HG03432 (cell line): ENCODE measurements around the gene SALL3.

Experiments
- ATAC-seq: cut with Tn5 transposase; IDR thresholded peaks from one replicate; pipeline ENCODE4 v1.9.1; 2021; ENCODE audit warnings: mild to moderate bottlenecking, moderate library complexity; ENCODE audit not compliant: unreplicated experiment

Gene SALL3

DNA sequence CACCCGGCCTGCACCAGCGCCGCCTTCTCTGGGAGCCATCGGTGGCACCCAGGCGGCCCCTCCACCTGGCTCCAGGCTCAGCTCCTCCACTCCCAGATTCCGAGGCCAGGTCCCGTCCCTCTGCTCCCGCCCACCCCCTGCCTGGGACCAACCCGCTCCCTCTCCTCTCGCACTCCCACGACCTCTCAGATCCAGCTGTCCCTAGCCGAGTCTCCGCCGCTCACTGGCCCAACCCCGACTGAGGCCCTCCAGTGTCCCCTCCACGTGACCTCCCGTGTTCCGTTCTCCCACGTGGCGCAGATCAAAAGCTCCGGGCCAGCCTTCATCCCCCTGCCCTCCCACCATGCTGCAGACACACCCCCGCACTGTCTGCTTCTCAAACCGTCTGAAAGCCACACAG lies 14.4 kb upstream of the SALL3 start:
- ATAC-seq, result no peak

GRCh38 chr18:78965917-78966792 lies 13.5 kb upstream of the SALL3 start:
- ATAC-seq, result no peak

- ATAC-seq, result no peak
Observed at GRCh38 chr18:78966793-78967106, 12.9 kb upstream of the SALL3 start.

DNA sequence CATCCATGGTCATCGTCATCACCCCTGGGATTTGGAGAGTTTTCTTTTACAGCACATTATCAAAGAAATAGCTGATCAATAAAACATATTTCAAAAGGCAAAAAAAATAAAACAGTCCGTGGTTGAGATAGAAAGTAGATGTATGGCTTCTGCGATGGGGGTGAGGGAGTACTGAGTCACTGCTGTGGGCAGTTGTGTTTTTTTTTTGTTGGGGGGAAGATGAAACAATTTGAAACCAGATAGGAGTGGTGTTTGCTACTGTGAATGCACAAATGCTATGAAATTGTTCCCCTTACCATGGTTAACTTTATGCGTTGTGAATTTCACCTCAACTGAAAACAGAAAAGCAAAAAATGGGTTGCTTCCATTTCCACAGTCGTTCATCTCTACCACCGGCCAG lies 11.9 kb upstream of the SALL3 start:
- no peak for ATAC-seq

DNA sequence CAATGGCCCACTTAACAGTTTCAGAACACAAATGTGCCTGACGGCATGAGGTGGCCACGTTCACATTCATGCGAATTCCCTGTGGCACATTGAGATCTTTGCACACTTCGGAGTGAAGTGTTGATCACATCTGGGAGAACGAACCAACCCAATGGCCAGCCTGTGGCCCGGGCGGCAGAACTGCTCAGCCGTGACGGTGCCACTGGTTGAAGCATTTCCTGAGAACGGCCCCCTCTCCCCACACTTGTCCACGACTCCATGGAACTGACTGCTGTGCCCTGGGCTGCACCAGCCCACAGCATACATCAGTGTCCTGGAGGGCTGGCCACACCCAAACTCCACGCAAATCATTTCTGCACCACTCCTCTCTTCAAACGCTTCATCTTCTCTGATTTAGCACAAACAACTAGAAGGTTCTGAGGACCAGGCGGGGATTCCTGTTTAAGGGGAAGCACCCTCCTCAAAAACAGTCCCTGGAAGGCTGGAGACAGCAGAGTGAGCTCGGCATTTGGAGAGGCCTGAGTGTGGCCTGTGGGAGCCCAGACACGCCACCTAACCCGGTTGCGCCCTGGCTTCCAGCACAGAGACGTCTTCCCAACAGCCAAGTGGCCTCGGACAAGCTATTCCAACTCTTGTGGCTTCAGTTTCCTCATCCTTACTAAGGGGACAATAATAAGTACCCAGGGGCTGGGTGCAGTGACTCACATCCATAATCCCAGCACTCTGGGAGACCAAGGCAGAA lies 9.9 kb upstream of the SALL3 start:
- no peak for ATAC-seq

DNA sequence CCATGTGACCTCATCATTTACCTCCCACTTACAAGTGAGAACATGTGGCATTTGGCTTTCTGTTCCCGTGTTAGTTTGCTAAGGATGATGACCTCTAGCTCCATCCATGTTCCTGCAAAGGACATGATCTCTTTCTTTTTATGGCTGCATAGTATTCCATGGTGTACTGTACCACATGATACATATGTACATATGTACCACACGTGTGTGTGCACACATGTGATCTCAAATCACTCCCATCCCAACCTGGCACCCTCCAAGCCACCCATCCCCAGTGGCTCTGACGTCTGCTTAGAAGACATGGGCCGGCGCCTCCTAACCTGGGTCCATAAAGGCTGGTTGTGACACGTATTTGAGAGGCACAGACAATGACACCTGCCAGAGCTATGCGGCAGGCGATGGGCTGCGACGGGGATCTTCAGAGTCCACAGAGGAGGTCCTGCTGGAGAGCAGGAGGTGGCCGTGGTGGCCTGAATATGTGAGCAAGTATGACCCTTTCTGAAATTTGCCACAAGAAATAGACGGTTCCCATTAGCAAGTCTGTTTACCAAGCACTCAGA lies 8.8 kb upstream of the SALL3 start:
- no peak for ATAC-seq

GRCh38 chr18:78971511-78972245 lies 7.9 kb upstream of the SALL3 start:
- ATAC-seq, result no peak

GRCh38 chr18:78972385-78972918 lies 7.2 kb upstream of the SALL3 start:
- ATAC-seq, result no peak

- ATAC-seq, result no peak
Observed at GRCh38 chr18:78972930-78973331, 6.7 kb upstream of the SALL3 start.

GRCh38 chr18:78973357-78974083 lies 6.1 kb upstream of the SALL3 start:
- ATAC-seq, result no peak

DNA sequence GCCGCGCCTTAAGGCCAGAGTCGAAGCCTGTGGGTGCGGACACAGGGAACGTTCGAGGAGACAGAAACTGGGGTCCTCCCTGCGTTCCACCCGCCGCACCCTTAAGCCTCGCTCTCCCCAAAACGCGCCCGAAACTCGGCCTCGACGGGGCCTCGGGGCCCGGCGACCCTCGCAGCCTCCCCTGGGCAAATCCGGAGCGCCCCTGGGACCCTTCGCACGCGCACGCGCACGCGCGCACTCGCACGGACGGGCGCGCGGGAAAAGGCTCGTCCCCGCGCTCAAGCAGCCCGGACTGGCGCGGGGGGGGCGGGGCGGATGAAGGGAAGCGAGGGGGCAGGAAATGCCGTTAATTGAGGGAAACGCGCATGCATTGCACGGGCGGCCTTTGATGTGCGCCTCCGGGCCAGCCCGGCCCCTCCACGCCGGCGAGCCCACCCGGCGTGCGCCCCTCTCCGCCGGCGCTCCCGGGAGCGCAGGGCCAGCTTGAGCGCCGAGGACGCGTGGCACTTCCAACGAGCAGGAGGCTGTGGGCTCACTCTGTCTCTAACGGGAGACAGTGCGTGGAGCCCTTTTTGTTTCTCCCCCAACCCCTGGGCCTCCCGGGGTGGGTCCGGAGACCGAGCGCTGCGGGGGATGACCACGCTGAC lies 5.4 kb upstream of the SALL3 start:
- no peak for ATAC-seq

GRCh38 chr18:78975292-78975691 lies 4.3 kb upstream of the SALL3 start:
- no peak for ATAC-seq

DNA sequence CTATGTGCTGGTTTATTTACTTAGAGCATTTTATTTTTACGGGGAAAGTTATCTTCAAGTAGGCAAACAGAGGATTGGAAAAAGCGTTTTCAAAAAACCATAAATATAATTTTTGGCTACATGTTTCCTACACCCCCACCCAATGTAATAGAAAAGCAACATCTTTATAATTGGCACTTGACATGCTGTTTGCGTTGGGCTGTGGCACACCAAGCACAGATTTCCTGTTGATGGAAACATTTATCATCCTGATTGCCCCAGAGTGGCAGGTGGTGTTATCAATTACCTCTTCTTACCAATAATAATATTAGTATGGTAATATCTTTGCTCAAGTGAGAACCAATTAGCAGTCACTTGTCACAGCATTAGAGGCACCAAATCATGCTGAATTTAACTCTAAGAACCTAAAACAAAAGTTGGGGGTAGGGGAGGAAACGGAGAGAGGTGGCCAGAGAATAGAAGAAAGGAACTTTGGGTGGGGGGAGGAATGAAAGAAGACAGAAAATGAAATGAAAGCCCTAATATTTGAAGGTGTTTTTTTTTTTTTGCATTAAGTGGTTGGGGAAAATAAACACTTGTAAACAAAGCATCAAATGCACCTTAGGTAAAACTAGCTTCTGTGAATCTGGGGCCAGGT lies 3.8 kb upstream of the SALL3 start:
- ATAC-seq, result no peak

DNA sequence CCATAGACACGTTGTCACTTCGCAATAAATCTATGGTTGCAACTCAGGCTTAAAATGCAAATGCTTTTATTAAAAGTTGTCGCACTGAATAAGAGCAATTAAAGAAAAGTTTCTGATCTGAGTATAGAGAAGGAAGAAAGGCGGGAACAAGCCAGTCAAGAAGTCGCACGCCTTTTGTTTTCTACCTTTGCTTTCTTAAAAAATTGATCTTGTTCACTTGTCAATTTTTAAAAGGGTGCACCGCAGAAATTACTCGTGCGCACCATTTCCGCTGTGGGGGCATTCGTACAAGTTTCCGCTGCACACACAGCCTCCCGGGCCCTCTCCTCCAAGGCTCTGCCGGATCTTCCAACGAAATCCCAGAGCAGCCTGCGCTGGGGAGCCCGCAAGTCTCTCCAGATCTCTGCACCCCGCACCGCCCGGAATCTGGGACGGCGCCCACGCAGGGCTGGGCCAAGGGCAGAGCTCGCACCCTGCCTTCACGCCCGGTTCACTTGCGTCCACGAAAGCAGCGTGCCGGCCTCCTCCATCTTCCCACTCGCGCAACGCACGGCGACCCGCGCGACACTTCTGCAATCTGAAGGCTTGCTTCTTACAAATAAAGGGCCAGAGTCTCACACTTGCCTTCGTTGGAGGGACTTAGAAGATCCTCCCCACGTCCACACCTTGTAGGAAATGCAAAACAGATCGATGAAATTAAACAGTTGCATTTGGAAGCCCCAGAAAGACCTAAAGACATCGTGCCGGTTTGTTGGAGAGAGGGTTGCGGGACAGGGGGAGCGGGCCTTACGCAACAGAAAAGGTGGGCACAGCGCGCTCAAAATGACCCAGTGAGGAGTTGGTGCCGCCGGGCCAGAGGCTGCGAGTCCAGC lies 2.6 kb upstream of the SALL3 start:
- ATAC-seq, result no peak

GRCh38 chr18:78977637-78978348 lies 1.8 kb upstream of the SALL3 start:
- ATAC-seq, result no peak

- ATAC-seq, result no peak
Observed at GRCh38 chr18:78978349-78979055, 1.1 kb upstream of the SALL3 start.

DNA sequence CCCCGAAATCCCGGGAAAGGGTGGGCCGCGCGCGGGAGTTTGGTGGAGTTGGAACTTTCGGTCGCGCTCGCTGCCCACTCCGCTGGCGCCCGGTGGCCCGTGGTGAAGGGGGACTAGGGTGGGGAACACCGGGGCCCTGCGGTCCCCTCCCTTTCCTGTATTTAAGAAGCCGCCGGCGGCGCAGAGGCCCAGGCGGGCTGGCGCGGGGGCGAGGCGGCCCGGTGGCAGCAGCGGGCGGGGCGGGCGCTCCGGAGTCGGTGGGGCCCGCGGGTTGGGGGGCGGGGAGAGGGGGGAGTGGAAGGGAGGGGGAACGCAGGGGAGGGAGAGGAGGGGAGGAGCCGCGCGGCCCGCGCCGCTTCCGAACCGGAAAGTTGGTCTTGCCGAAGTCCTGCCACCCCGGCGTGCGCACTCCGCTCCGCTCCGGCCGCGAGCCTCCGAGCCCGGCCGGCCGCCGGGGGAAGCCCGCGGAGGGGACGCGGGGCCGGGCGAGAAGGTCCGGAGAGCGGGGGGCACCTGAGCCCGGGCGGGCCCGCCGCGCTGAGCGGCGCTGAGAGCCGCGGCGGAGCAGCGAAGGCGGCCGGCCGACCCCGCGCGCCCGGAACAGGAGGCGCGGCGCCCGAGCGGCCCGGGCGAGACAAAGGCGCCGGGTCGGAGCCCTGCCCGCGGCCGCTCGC lies 425 bp upstream of the SALL3 start:
- ATAC-seq, result no peak
